A673 (cell line): ENCODE data around the gene TMEM132C. TPM values are rescaled to one million over a fixed set of nuclear protein-coding genes. Genes with fewer than 3 reads are reported as not detected.

Source experiments
- BruUV-seq: library from RNA; stranded (reverse); fragments of 400-500 nt; replicated peaks from 2 replicates; lab custom pipeline; 2021; lab: Mats Ljungman, UMichigan
- CTCF ChIA-PET: fragments of 300-600 bp; sonication (Branson Sonifier 250); formaldehyde crosslinking; loops from one replicate; lab custom pipeline; 2022; ENCODE audit warnings: antibody characterized with exemption; lab: Charles Lee
- POLR2A ChIA-PET: fragments of 300-600 bp; sonication (Branson Sonifier 250); formaldehyde crosslinking; loops from one replicate; lab custom pipeline; 2022; ENCODE audit warnings: antibody characterized with exemption; ENCODE audit not compliant: low non-redundant PET; lab: Charles Lee
- DNase-seq: peaks from one replicate; pipeline ENCODE4 v3.0.0-alpha.2; 2015; ENCODE audit warnings: low spot score
- H3K27ac ChIP-seq: fragments of 200-600 bp; sonication (generic); 2 replicates; pipeline ENCODE4 v1.5.1; 2016; ENCODE audit warnings: mixed run types, low read depth, mild to moderate bottlenecking, mixed read lengths, antibody characterized with exemption, low read length; ENCODE audit not compliant: poor library complexity, severe bottlenecking
- H3K27me3 ChIP-seq: fragments of 200-600 bp; sonication (generic); replicated peaks from 2 replicates; pipeline ENCODE4 v1.6.1; 2017; ENCODE audit warnings: mixed run types, low read depth, mild to moderate bottlenecking, mixed read lengths, antibody characterized with exemption, low read length; ENCODE audit not compliant: insufficient read depth, poor library complexity
- H3K36me3 ChIP-seq: fragments of 200-600 bp; sonication (generic); 2 replicates; pipeline ENCODE4 v1.6.1; 2016; ENCODE audit warnings: mixed run types, mild to moderate bottlenecking, mixed read lengths, antibody characterized with exemption, low read length; ENCODE audit not compliant: insufficient read depth, poor library complexity, severe bottlenecking
- H3K4me1 ChIP-seq: fragments of 200-600 bp; sonication (generic); 2 replicates; pipeline ENCODE4 v1.6.1; 2017; ENCODE audit warnings: mixed run types, mild to moderate bottlenecking, mixed read lengths, antibody characterized with exemption, low read length; ENCODE audit not compliant: insufficient read depth, poor library complexity, severe bottlenecking
- H3K4me3 ChIP-seq: fragments of 200-600 bp; sonication (generic); 2 replicates; pipeline ENCODE4 v1.5.1; 2016; ENCODE audit warnings: low read depth, mixed run types, mild to moderate bottlenecking, mixed read lengths, low read length; ENCODE audit not compliant: poor library complexity, severe bottlenecking
- H3K9me3 ChIP-seq: fragments of 200-600 bp; sonication (generic); 2 replicates; pipeline ENCODE4 v1.6.1; 2016; ENCODE audit warnings: mixed run types, low read depth, mild to moderate bottlenecking, mixed read lengths, antibody characterized with exemption, low read length; ENCODE audit not compliant: poor library complexity, severe bottlenecking
- EZH2 ChIP-seq: fragments of 200-600 bp; sonication (generic); IDR thresholded peaks from 2 replicates; pipeline ENCODE4 v1.6.1; 2017; ENCODE audit warnings: borderline replicate concordance, low read depth, mild to moderate bottlenecking, mixed read lengths, antibody characterized with exemption, low read length; ENCODE audit not compliant: poor library complexity, severe bottlenecking
- intact Hi-C: fragments of 100-400 bp; cut with micrococcal nuclease; formaldehyde crosslinking; loops from one replicate; pipeline ENCODE4 v1.10.0; 2022; ENCODE audit not compliant: unreplicated experiment
- total RNA-seq: library from RNA; stranded (reverse); gene quantifications from 2 replicates; pipeline ENCODE4 v1.2.3, GENCODE V29; 2021
- TF ChIP-seq, protein P1 (sequence below): fragments of 300-800, 200-600 bp; sonication (generic); conservative IDR thresholded peaks from 2 replicates; pipeline ENCODE4 v1.5.1; 2017; ENCODE audit warnings: low read depth, mild to moderate bottlenecking, antibody characterized with exemption, low read length, moderate library complexity, mixed read lengths

The TMEM132C gene
- total RNA-seq, 1 experiment from 2014 or later, result not detected

DNA sequence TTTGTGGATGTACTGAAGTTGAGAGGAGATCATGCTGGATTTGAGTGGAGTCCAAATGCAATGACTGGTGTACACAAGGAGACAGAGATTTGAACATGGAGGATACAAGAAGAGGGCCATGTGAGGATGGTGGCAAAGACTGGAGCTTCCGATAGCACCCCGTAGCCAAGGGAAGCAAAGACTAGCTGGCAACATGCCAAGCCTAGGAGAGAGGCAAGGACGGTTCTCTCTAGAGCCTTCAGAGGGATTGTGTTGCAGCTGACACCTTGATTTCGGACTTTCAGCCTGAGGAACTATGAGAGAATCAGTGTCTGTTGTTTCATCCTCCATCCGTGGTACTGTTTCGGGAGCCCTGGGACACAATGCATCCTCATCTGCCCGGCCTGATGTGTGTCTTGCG, 354.3 kb downstream of the TMEM132C start:
- ChIA-PET CTCF (no interaction called here), POLR2A (no interaction called here)
- intact Hi-C loops, result no loop called here

DNA sequence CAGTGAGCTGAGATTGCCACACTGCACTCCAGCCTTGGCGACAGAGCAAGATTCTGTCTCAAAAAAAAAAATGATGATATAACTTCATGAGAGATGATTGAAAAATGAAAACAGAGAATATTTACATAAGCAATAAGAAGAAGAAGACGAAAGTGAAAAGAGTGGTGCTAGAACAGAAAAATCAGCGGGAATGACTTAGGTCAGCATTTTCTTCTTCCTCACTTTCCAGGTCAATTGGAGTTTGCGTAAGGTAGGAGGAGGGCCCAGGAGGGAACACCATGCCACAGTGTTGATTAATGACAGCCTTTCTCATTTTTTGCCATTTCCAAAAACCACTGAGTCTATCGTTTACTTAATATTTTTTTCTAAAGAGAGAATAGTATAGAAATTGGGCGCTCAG, 356.8 kb downstream of the TMEM132C start:
- BruUV-seq, result no TSS peak
- POLR2A ChIA-PET, result no interaction called here

More for the DNA sequence above, 354.3 kb downstream of the TMEM132C start:
- TF ChIP-seq, protein P1, sequence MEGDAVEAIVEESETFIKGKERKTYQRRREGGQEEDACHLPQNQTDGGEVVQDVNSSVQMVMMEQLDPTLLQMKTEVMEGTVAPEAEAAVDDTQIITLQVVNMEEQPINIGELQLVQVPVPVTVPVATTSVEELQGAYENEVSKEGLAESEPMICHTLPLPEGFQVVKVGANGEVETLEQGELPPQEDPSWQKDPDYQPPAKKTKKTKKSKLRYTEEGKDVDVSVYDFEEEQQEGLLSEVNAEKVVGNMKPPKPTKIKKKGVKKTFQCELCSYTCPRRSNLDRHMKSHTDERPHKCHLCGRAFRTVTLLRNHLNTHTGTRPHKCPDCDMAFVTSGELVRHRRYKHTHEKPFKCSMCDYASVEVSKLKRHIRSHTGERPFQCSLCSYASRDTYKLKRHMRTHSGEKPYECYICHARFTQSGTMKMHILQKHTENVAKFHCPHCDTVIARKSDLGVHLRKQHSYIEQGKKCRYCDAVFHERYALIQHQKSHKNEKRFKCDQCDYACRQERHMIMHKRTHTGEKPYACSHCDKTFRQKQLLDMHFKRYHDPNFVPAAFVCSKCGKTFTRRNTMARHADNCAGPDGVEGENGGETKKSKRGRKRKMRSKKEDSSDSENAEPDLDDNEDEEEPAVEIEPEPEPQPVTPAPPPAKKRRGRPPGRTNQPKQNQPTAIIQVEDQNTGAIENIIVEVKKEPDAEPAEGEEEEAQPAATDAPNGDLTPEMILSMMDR, result no peak
- no peak for TF ChIP-seq EZH2
- no TSS peak for BruUV-seq
- H3K9me3 ChIP-seq, result no peaks in the 10 kb centered on the region
- no peak for DNase-seq
- H3K4me1 ChIP-seq, result no peaks in the 10 kb centered on the region
- peaks cover 24% of the 10 kb centered on the region for H3K27me3 ChIP-seq
- H3K4me3 ChIP-seq, result no peak overlapping the region
- no peak overlapping the region for H3K27ac ChIP-seq
- no peaks in the 10 kb centered on the region for H3K36me3 ChIP-seq

DNA sequence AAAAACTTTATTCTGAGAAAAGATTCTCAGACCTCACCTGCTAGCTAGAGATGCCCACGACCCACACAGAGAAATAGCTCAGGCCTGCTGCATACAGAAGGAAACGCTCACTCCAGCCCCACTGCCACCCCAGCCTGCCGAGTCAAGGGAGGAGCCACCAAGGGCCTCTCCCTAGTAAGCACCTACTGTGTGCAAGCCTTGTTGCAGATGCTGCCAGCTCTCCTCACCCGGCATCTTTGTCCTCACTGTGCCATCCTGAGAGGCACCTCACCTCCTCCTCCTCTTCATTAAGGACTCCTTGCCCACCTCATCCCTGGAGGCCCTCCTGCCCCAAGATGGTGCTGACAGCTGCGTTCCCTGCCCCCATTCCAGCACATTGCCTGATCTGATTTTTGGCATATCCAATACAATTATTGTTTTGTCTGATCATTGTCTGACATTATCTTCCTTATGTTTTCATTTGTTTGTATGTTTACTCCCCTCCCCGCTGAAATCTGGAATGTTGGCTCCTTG, 359.9 kb downstream of the TMEM132C start:
- H3K27me3 ChIP-seq, result no peaks in the 10 kb centered on the region
- intact Hi-C loops, result no loop called here
- TF ChIP-seq, protein P1, result no peak
- TF ChIP-seq EZH2, result no peak
- DNase-seq, result no peak
- H3K4me3 ChIP-seq, result no peak overlapping the region
- H3K9me3 ChIP-seq, result no peaks in the 10 kb centered on the region
- no TSS peak for BruUV-seq
- ChIA-PET POLR2A (no interaction called here), CTCF (no interaction called here)
- no peak overlapping the region for H3K27ac ChIP-seq
- no peaks in the 10 kb centered on the region for H3K36me3 ChIP-seq
- no peaks in the 10 kb centered on the region for H3K4me1 ChIP-seq

More for the DNA sequence above, 356.8 kb downstream of the TMEM132C start:
- TF ChIP-seq, protein P1, result no peak
- no peak for TF ChIP-seq EZH2
- Histone ChIP-seq H3K9me3 (no peaks in the 10 kb centered on the region), H3K4me1 (no peaks in the 10 kb centered on the region), H3K4me3 (no peak overlapping the region), H3K27me3 (peaks cover 14% of the 10 kb centered on the region), H3K27ac (no peak overlapping the region), H3K36me3 (no peaks in the 10 kb centered on the region)
- CTCF ChIA-PET, result no interaction called here
- intact Hi-C loops, result no loop called here
- DNase-seq, result no peak
